HepG2 (cell line): ENCODE data around the gene NEAT1. TPM values are rescaled to one million over a fixed set of nuclear protein-coding genes. Genes with fewer than 3 reads are reported as not detected.

ENCODE experiments used
- ARNT2 ChIP-seq: sonication (generic); formaldehyde crosslinking; IDR thresholded peaks from 2 replicates; pipeline ENCODE4 v1.8.0; 2022; ENCODE audit warnings: mild to moderate bottlenecking, low read depth, missing genetic modification reagents, moderate library complexity
- CHCHD3 ChIP-seq: sonication (generic); formaldehyde crosslinking; IDR thresholded peaks from 2 replicates; pipeline ENCODE4 v1.8.0; 2022; ENCODE audit warnings: mild to moderate bottlenecking, missing genetic modification reagents, moderate library complexity
- CHD4 ChIP-seq: fragments of 200-600 bp; sonication (generic); IDR thresholded peaks from 2 replicates; pipeline ENCODE4 v1.7.0; 2017; ENCODE audit warnings: mild to moderate bottlenecking, low read length, borderline replicate concordance
- DPF2 ChIP-seq: sonication (generic); formaldehyde crosslinking; IDR thresholded peaks from 2 replicates; pipeline ENCODE4 v1.4.0; 2020; ENCODE audit warnings: mild to moderate bottlenecking, low read depth, missing genetic modification reagents, borderline replicate concordance
- E2F2 ChIP-seq: sonication (generic); formaldehyde crosslinking; IDR thresholded peaks from 2 replicates; pipeline ENCODE4 v1.4.0; 2020; ENCODE audit warnings: missing genetic modification reagents, borderline replicate concordance
- FOXA3 ChIP-seq: IDR thresholded peaks from 2 replicates; pipeline ENCODE4 v1.6.1; 2016; ENCODE audit warnings: missing genetic modification reagents, missing compliant biosample characterization
- HMG20A ChIP-seq: IDR thresholded peaks from 2 replicates; pipeline ENCODE4 v1.6.1; 2016; ENCODE audit warnings: borderline replicate concordance
- IRF1 ChIP-seq: sonication (generic); formaldehyde crosslinking; IDR thresholded peaks from 2 replicates; pipeline ENCODE4 v1.4.0; 2020; ENCODE audit warnings: low read depth, mild to moderate bottlenecking, missing genetic modification reagents
- KLF13 ChIP-seq: sonication (generic); formaldehyde crosslinking; IDR thresholded peaks from 2 replicates; pipeline ENCODE4 v1.4.0; 2020; ENCODE audit warnings: mild to moderate bottlenecking, missing genetic modification reagents
- KMT2A ChIP-seq: sonication (generic); formaldehyde crosslinking; IDR thresholded peaks from 2 replicates; pipeline ENCODE4 v1.4.0; 2020; ENCODE audit warnings: missing genetic modification reagents
- MAFK ChIP-seq, 2 experiments: IDR thresholded peaks in 1 of 2; conservative IDR thresholded peaks in 1 of 2; 2 replicates each; pipeline ENCODE4 v1.6.1; 2011; ENCODE audit warnings: improper control_type of control experiment in 2 of 2, low read length in 2 of 2
- MIXL1 ChIP-seq: IDR thresholded peaks from 2 replicates; pipeline ENCODE4 v1.6.1; 2016
- MXD1 ChIP-seq: sonication (generic); formaldehyde crosslinking; IDR thresholded peaks from 2 replicates; pipeline ENCODE4 v1.4.0; 2020; ENCODE audit warnings: mild to moderate bottlenecking, missing genetic modification reagents
- PAWR ChIP-seq: sonication (generic); formaldehyde crosslinking; IDR thresholded peaks from 2 replicates; pipeline ENCODE4 v1.4.0; 2020; ENCODE audit warnings: missing genetic modification reagents, mild to moderate bottlenecking, borderline replicate concordance
- SMARCE1 ChIP-seq: fragments of 450-650 bp; IDR thresholded peaks from 2 replicates; pipeline ENCODE4 v1.6.1; 2017; ENCODE audit warnings: borderline replicate concordance
- ZBTB37 ChIP-seq: sonication (generic); formaldehyde crosslinking; IDR thresholded peaks from 2 replicates; pipeline ENCODE4 v1.4.0; 2020; ENCODE audit warnings: mild to moderate bottlenecking, missing genetic modification reagents
- ZFP62 ChIP-seq: sonication (generic); formaldehyde crosslinking; IDR thresholded peaks from 2 replicates; pipeline ENCODE4 v1.4.0; 2020; ENCODE audit warnings: missing genetic modification reagents
- ZNF136 ChIP-seq: sonication (generic); formaldehyde crosslinking; IDR thresholded peaks from 2 replicates; pipeline ENCODE4 v1.8.1; 2022; ENCODE audit warnings: low read depth, mild to moderate bottlenecking, moderate library complexity, missing genetic modification reagents
- ZNF282 ChIP-seq: fragments of 450-650 bp; IDR thresholded peaks from 2 replicates; pipeline ENCODE4 v1.6.1; 2018; ENCODE audit not compliant: partially characterized antibody
- ZNF432 ChIP-seq: sonication (generic); formaldehyde crosslinking; IDR thresholded peaks from 2 replicates; pipeline ENCODE4 v1.5.0; 2020; ENCODE audit warnings: missing genetic modification reagents, mild to moderate bottlenecking, borderline replicate concordance
- ZNF629 ChIP-seq: sonication (generic); formaldehyde crosslinking; conservative IDR thresholded peaks from 2 replicates; pipeline ENCODE4 v1.5.0; 2020; ENCODE audit warnings: missing genetic modification reagents
- ZNF720 ChIP-seq: sonication (generic); formaldehyde crosslinking; IDR thresholded peaks from 2 replicates; pipeline ENCODE4 v1.4.0; 2020; ENCODE audit warnings: missing genetic modification reagents
- ZSCAN29 ChIP-seq: sonication (generic); formaldehyde crosslinking; conservative IDR thresholded peaks from 2 replicates; pipeline ENCODE4 v1.4.0; 2020; ENCODE audit warnings: mild to moderate bottlenecking, missing genetic modification reagents
- polyA plus RNA-seq, 8 experiments: library from polyadenylated mRNA; depleted of rRNA in 3 of 8; stranded (reverse) in 7 of 8; unstranded in 1 of 8; fragments of >200 nt; fragmentation: Illumina TruSeq in 4 of 8; extraction: Trizol in 4 of 8; gene quantifications; 2 replicates each; pipeline versions ENCODE4 v1.2.1 to v1.2.3, GENCODE V29; 2011 to 2016; ENCODE audit warnings: low read depth in 4 of 8, missing spikeins in 1 of 8, mixed read lengths in 1 of 8; ENCODE audit not compliant: insufficient read depth in 1 of 8
- total RNA-seq, 5 experiments: library from RNA; depleted of rRNA; stranded (reverse); fragments of >200 nt; fragmentation: Illumina TruSeq; extraction: Trizol; gene quantifications; 2 replicates each; pipeline ENCODE4 v1.2.3, GENCODE V29; 2016; ENCODE audit warnings: low read depth in 1 of 5
- TF ChIP-seq, protein P1 (sequence below): sonication (generic); formaldehyde crosslinking; IDR thresholded peaks from 2 replicates; pipeline ENCODE4 v1.8.1; 2023; ENCODE audit warnings: mild to moderate bottlenecking, missing genetic modification reagents
- TF ChIP-seq, protein P2 (sequence below): sonication (generic); formaldehyde crosslinking; IDR thresholded peaks from 2 replicates; pipeline ENCODE4 v1.4.0; 2020; ENCODE audit warnings: missing genetic modification reagents

The NEAT1 gene
- total and polyA plus RNA-seq, 2 of the 13 experiments (the other 11 are each of a cell fraction or from before 2014, with no cell fraction given): 20.5 to 41.2 TPM

DNA sequence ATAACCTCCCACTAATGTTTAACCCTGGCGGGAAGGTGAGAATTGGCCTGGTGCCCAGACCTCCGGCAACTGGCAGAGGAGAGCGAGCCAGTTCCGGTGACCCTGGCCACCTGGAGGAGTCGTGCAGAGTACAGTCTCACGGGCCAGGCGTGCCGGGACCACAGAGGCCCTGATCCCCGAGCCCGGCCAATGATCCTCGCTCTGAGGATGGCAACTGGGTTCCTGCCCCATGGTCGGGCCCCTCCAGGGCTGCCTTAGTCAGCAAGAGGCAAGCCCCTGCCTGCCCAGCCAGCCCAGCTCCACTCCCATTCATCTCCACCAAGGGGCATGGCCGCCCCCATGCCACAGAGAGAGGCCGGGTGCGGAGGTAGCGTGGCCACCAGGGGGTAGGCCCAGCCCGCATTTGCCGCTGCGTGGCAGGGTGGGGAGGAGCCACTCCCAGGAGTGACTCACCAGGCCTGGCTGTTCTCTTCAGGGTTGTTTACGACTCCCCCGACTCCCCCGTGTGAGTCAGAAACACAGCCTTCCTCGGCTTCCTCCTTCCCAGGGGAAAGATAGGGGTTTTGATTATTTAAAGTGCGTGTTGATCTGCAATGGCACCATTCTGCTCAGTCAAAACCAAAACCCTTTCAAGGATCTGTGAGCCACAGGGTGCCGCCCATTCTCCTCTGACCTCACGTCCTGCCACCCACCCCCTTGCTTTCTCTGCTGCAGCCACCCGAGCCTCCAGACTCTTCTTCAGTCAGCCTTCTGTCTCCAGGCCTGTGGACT is 40.4 kb upstream of the NEAT1 start, which contains the start of gene SLC25A45 (continued):
- TF ChIP-seq HMG20A (CRISPR knock-in tag): peak; percentile 68; the same call in 1 of the 2 replicates
- TF ChIP-seq CHD4: no peak
- TF ChIP-seq KMT2A (CRISPR knock-in tag): no peak; the same call in 1 of the 2 replicates
- TF ChIP-seq E2F2 (CRISPR knock-in tag): no peak
- TF ChIP-seq DPF2: peak; percentile 83
- 0 out of 2 replicates have a peak, but pooled peaks have one; percentile 59 for TF ChIP-seq CHCHD3 (CRISPR knock-in tag)
- TF ChIP-seq MXD1 (CRISPR knock-in tag): peak; percentile 30; the same call in 1 of the 2 replicates
- TF ChIP-seq MAFK (conservative IDR thresholded peaks at IDR 0.05 in 1 of 2, IDR thresholded peaks at IDR 0.05 in 1 of 2; ENCODE audit: low read length in 2 of 2): no peak
- TF ChIP-seq ZNF136 (CRISPR knock-in tag): peak; percentile 79; the same call in 1 of the 2 replicates
- no peak for TF ChIP-seq IRF1 (CRISPR knock-in tag)
- TF ChIP-seq KLF13 (CRISPR knock-in tag): no peak
- TF ChIP-seq SMARCE1: no peak
- TF ChIP-seq, protein P1, sequence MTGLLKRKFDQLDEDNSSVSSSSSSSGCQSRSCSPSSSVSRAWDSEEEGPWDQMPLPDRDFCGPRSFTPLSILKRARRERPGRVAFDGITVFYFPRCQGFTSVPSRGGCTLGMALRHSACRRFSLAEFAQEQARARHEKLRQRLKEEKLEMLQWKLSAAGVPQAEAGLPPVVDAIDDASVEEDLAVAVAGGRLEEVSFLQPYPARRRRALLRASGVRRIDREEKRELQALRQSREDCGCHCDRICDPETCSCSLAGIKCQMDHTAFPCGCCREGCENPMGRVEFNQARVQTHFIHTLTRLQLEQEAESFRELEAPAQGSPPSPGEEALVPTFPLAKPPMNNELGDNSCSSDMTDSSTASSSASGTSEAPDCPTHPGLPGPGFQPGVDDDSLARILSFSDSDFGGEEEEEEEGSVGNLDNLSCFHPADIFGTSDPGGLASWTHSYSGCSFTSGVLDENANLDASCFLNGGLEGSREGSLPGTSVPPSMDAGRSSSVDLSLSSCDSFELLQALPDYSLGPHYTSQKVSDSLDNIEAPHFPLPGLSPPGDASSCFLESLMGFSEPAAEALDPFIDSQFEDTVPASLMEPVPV (CRISPR knock-in tag): peak; percentile 93
- TF ChIP-seq ZNF720: no peak
- TF ChIP-seq ZNF282: no peak
- peak; percentile 26 for TF ChIP-seq ZNF629
- TF ChIP-seq MIXL1 (CRISPR knock-in tag): peak; percentile 82; the same call in 1 of the 2 replicates
- no peak for TF ChIP-seq ZNF432
- peak; percentile 90 for TF ChIP-seq ZBTB37 (CRISPR knock-in tag)
- TF ChIP-seq, protein P2, sequence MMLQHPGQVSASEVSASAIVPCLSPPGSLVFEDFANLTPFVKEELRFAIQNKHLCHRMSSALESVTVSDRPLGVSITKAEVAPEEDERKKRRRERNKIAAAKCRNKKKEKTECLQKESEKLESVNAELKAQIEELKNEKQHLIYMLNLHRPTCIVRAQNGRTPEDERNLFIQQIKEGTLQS (CRISPR knock-in tag): peak; percentile 87
- peak; percentile 34 for TF ChIP-seq FOXA3 (CRISPR knock-in tag)
- TF ChIP-seq ZSCAN29 (CRISPR knock-in tag): peak; percentile 46; the same call in 1 of the 2 replicates
- peak; percentile 96 for TF ChIP-seq ARNT2 (CRISPR knock-in tag)
- no peak for TF ChIP-seq PAWR (CRISPR knock-in tag)
- no peak for TF ChIP-seq ZFP62
